Endothelial cell of umbilical vein (primary cell): ENCODE measurements around the gene MC1R. TPM values are rescaled to one million over a fixed set of nuclear protein-coding genes. Genes with fewer than 3 reads are reported as not detected.
A peak's percentile ranks its signal among the peaks of the same experiment; 100 is the strongest.

Experiments
- BruUV-seq: library from RNA; stranded (reverse); fragments of 400-500 nt; replicated peaks from 2 replicates; lab custom pipeline; 2021; lab: Mats Ljungman, UMichigan
- CTCF ChIA-PET: fragments of 300-600, 350-600 bp; sonication (Branson Sonifier 250); formaldehyde crosslinking; loops from one replicate; lab custom pipeline; 2021; ENCODE audit warnings: antibody characterized with exemption, inconsistent platforms; lab: Charles Lee
- POLR2A ChIA-PET: fragments of 300-600, 350-600 bp; sonication (Branson Sonifier 250); formaldehyde crosslinking; loops from one replicate; lab custom pipeline; 2021; ENCODE audit warnings: antibody characterized with exemption, inconsistent platforms; lab: Charles Lee
- DNase-seq: peaks from one replicate; pipeline ENCODE4 v3.0.0-alpha.2; 2011; ENCODE audit warnings: low read depth, low spot score
- FAIRE-seq: peaks from 2 replicates; lab custom pipeline; 2011; peaks lifted over from hg19 to GRCh38; lab: Jason Lieb, UNC
- H2AFZ ChIP-seq: 2 replicates; pipeline ENCODE4 v1.6.0; 2012; ENCODE audit warnings: low read depth, low read length, control low read depth, inconsistent platforms
- H3K27ac ChIP-seq: 2 replicates; pipeline ENCODE4 v1.5.1; 2011; ENCODE audit warnings: low read depth, mild to moderate bottlenecking, control low read depth, low read length, moderate library complexity; ENCODE audit not compliant: insufficient read depth
- H3K27me3 ChIP-seq, 2 experiments: 2 replicates each; pipeline versions ENCODE4 v1.6.0 to v1.6.1; 2011; ENCODE audit warnings: low read length in 2 of 2, mixed read lengths in 1 of 2; ENCODE audit not compliant: control insufficient read depth in 2 of 2, insufficient read depth in 2 of 2
- H3K36me3 ChIP-seq, 2 experiments: 2 replicates in 1 of 2; 3 replicates in 1 of 2; pipeline ENCODE4 v1.5.1; 2011; ENCODE audit warnings: low read length in 2 of 2, mild to moderate bottlenecking in 1 of 2, moderate library complexity in 1 of 2; ENCODE audit not compliant: control insufficient read depth in 2 of 2, insufficient read depth in 2 of 2; ENCODE audit errors: extremely low read depth in 1 of 2
- H3K4me1 ChIP-seq: 3 replicates; pipeline ENCODE4 v1.5.1; 2011; ENCODE audit warnings: mild to moderate bottlenecking, low read length; ENCODE audit not compliant: control insufficient read depth, insufficient read depth; ENCODE audit errors: extremely low read depth
- H3K4me2 ChIP-seq: 2 replicates; pipeline ENCODE4 v1.6.1; 2011; ENCODE audit warnings: low read length, control low read depth, mixed read lengths; ENCODE audit not compliant: insufficient read depth
- H3K4me3 ChIP-seq, 3 experiments: fragments of 200-600 bp in 1 of 3; sonication (generic), shearing (Covaris generic) in 1 of 3; replicated peaks in 1 of 3; 2 replicates each; pipeline ENCODE4 v1.5.1; 2011 to 2016; ENCODE audit warnings: control low read depth in 3 of 3, low read length in 3 of 3, mild to moderate bottlenecking in 2 of 3, inconsistent platforms in 1 of 3, low read depth in 1 of 3, moderate library complexity in 1 of 3; ENCODE audit not compliant: insufficient read depth in 1 of 3
- H3K79me2 ChIP-seq: 2 replicates; pipeline ENCODE4 v1.6.0; 2012; ENCODE audit warnings: low read length, inconsistent platforms; ENCODE audit not compliant: control insufficient read depth, insufficient read depth
- H3K9ac ChIP-seq: replicated peaks from 2 replicates; pipeline ENCODE3; 2011; ENCODE audit warnings: low read length, control low read depth; ENCODE audit not compliant: insufficient read depth; ENCODE audit errors: extremely low read depth
- H3K9me1 ChIP-seq: replicated peaks from 3 replicates; pipeline ENCODE4 v1.6.0; 2011; ENCODE audit warnings: mild to moderate bottlenecking, low read length; ENCODE audit not compliant: control insufficient read depth, insufficient read depth; ENCODE audit errors: extremely low read depth
- H3K9me3 ChIP-seq: replicated peaks from 2 replicates; pipeline ENCODE4 v1.5.1; 2012; ENCODE audit warnings: low read length, inconsistent platforms; ENCODE audit not compliant: control insufficient read depth, insufficient read depth
- H4K20me1 ChIP-seq: replicated peaks from 2 replicates; pipeline ENCODE3; 2011; ENCODE audit warnings: mild to moderate bottlenecking, low read length; ENCODE audit not compliant: control insufficient read depth, insufficient read depth; ENCODE audit errors: extremely low read depth
- EZH2 ChIP-seq: IDR thresholded peaks from 2 replicates; pipeline ENCODE4 v1.6.1; 2012; ENCODE audit warnings: borderline replicate concordance, low read depth, mild to moderate bottlenecking, moderate library complexity, low read length, inconsistent platforms; ENCODE audit not compliant: severe bottlenecking
- FOS ChIP-seq: IDR thresholded peaks from 2 replicates; pipeline ENCODE4 v1.6.1; 2011; ENCODE audit warnings: mild to moderate bottlenecking, low read length, moderate library complexity, borderline replicate concordance; ENCODE audit not compliant: insufficient read depth
- GATA2 ChIP-seq: IDR thresholded peaks from 2 replicates; pipeline ENCODE4 v1.7.0; 2011; ENCODE audit warnings: low read depth, mild to moderate bottlenecking, moderate library complexity, mixed read lengths, low read length; ENCODE audit not compliant: insufficient read length, insufficient read depth
- JUN ChIP-seq: IDR thresholded peaks from 2 replicates; pipeline ENCODE4 v1.6.1; 2011; ENCODE audit warnings: borderline replicate concordance, low read depth; ENCODE audit not compliant: insufficient read length, insufficient read depth
- MYC ChIP-seq: IDR thresholded peaks from one replicate; pipeline ENCODE4 v1.6.1; 2011; ENCODE audit warnings: mild to moderate bottlenecking, low read depth, low read length
- POLR2A ChIP-seq: IDR thresholded peaks from 2 replicates; pipeline ENCODE4 v1.6.1; 2012; ENCODE audit warnings: low read depth, mild to moderate bottlenecking, control low read depth, low read length
- POLR2AphosphoS5 ChIP-seq: IDR thresholded peaks from 2 replicates; pipeline ENCODE4 v1.6.1; 2012; ENCODE audit warnings: low read depth, mild to moderate bottlenecking, control low read depth, low read length, moderate library complexity; ENCODE audit not compliant: insufficient read depth
- dilution Hi-C: fragments of 300-500 bp; cut with MboI; formaldehyde crosslinking; loops from one replicate; pipeline ENCODE4 v1.15.0; 2019; ENCODE audit warnings: low sequenced_read_pairs; ENCODE audit not compliant: extremely low pct_ligation_motif_present
- intact Hi-C: fragments of 100-400 bp; cut with micrococcal nuclease; formaldehyde crosslinking; loops from one replicate; pipeline ENCODE4 v1.10.0; 2022
- polyA plus RNA-seq, 4 experiments: library from polyadenylated mRNA; depleted of rRNA in 3 of 4; stranded (reverse) in 3 of 4; unstranded in 1 of 4; fragments of >200 nt; gene quantifications; 2 replicates each; pipeline versions ENCODE4 v1.2.1 to v1.2.3, GENCODE V29; 2011 to 2012; ENCODE audit warnings: missing spikeins in 1 of 4
- total RNA-seq: library from RNA; stranded (reverse); gene quantifications from 2 replicates; pipeline ENCODE4 v1.2.3, GENCODE V29; 2021
- TF ChIP-seq, protein P1 (sequence below), 2 donors: IDR thresholded peaks; 1 replicate in 1 of 2; 2 replicates in 1 of 2; pipeline ENCODE4 v1.5.1; 2011; ENCODE audit warnings: low read length in 2 of 2, mild to moderate bottlenecking in 2 of 2, moderate library complexity in 2 of 2, control low read depth in 1 of 2, inconsistent platforms in 1 of 2, low read depth in 1 of 2; ENCODE audit not compliant: insufficient read depth in 1 of 2; ENCODE audit errors: extremely low read depth in 1 of 2
- TF ChIP-seq, protein P2 (sequence below): IDR thresholded peaks from 2 replicates; pipeline ENCODE4 v1.6.1; 2011; ENCODE audit not compliant: insufficient read depth, insufficient read length

The MC1R gene
- total and polyA plus RNA-seq, 2 donors (not counting 3 experiments of a cell fraction or from before 2014, with no cell fraction given): 4.0 to 4.9 TPM

DNA sequence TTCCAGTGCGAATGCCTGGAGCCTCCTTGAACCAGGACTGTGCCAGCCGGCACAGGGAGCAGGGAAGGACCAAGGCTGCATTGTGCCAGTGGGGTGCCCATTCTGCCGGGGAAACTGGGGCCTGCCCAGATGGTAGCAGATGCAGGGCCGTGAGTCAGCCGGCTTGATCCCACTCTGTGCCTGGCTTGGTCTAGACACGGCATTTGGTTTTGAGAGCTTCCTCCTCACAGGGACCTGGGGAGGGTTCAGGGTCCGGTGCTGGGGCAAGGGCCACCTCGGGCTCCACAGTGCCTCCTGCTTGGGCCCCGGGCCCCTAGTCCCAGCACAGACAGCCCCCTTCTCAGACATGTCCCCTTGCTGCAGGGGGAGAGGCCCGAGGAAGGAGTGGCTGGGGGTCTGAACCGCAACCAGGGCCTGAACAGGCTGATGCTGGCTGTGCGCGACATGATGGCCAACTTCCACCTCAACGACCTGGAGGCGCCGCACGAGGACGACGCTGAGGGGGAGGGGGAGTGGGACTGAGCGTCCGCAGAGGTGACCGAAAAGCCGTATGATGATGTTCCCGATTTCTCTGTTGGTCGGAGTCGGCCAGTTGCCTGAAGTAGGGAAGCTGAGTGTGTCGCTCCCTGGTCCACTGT, 7.8 kb upstream of the MC1R start:
- no peaks in the 10 kb centered on the region for H3K79me2 ChIP-seq
- H3K4me3 ChIP-seq: no peak overlapping the region
- DNase-seq (no peak), FAIRE-seq (no peak)
- dilution Hi-C loops: no loop called here
- H3K4me2 ChIP-seq: no peak overlapping the region
- intact Hi-C loops: no loop called here
- TF ChIP-seq EZH2 (no peak), GATA2 (no peak), POLR2A (no peak), MYC (no peak), POLR2AphosphoS5 (no peak), FOS (no peak), JUN (no peak)
- TF ChIP-seq, protein P1, sequence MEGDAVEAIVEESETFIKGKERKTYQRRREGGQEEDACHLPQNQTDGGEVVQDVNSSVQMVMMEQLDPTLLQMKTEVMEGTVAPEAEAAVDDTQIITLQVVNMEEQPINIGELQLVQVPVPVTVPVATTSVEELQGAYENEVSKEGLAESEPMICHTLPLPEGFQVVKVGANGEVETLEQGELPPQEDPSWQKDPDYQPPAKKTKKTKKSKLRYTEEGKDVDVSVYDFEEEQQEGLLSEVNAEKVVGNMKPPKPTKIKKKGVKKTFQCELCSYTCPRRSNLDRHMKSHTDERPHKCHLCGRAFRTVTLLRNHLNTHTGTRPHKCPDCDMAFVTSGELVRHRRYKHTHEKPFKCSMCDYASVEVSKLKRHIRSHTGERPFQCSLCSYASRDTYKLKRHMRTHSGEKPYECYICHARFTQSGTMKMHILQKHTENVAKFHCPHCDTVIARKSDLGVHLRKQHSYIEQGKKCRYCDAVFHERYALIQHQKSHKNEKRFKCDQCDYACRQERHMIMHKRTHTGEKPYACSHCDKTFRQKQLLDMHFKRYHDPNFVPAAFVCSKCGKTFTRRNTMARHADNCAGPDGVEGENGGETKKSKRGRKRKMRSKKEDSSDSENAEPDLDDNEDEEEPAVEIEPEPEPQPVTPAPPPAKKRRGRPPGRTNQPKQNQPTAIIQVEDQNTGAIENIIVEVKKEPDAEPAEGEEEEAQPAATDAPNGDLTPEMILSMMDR (IDR thresholded peaks at IDR 0.05; ENCODE audit: extremely low read depth in 1 of 2, insufficient read depth in 1 of 2, low read depth in 1 of 2, low read length in 2 of 2): no peak
- TF ChIP-seq, protein P2, sequence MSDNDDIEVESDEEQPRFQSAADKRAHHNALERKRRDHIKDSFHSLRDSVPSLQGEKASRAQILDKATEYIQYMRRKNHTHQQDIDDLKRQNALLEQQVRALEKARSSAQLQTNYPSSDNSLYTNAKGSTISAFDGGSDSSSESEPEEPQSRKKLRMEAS: no peak
- BruUV-seq: TSS peak; percentile 19
- no peaks in the 10 kb centered on the region for H3K27me3 ChIP-seq
- H3K9ac ChIP-seq: no peak overlapping the region
- H3K36me3 ChIP-seq: peaks cover 8 to 29% of the 10 kb centered on the region in 2 experiments
- H3K4me1 ChIP-seq: peaks cover 3% of the 10 kb centered on the region
- H2AFZ ChIP-seq: no peak overlapping the region
- ChIA-PET POLR2A (interaction anchor here (1.0 to 1.2 kb wide), 2 partner anchors 8 to 11 kb away, joined by 3 to 5 read pairs; partner anchors contain the start of gene MC1R), CTCF (interaction anchor here (0.9 to 4.9 kb wide), 16 partner anchors 8 to 210 kb away, joined by 3 to 54 read pairs (median 5); partner anchors contain the start of genes MC1R, SPATA2L and TUBB3)
- H3K27ac ChIP-seq: no peak overlapping the region
- no peaks in the 10 kb centered on the region for H3K9me1 ChIP-seq
- no peaks in the 10 kb centered on the region for H3K9me3 ChIP-seq
- no peaks in the 10 kb centered on the region for H4K20me1 ChIP-seq
